Activated CD4-positive, alpha-beta T cell treated with anti-CD3 and anti-CD28 coated beads for 1 hour (primary cell): ENCODE data around the gene HYAL3.
"Not testable (repeated sequence)": the region's sequence is repeated elsewhere in the genome, so short reads cannot be mapped to it uniquely, and the experiment has no call there.

ENCODE experiments used
- DNase-seq: peaks from one replicate; pipeline ENCODE4 v3.0.0-alpha.2; 2020

The HYAL3 gene

DNA sequence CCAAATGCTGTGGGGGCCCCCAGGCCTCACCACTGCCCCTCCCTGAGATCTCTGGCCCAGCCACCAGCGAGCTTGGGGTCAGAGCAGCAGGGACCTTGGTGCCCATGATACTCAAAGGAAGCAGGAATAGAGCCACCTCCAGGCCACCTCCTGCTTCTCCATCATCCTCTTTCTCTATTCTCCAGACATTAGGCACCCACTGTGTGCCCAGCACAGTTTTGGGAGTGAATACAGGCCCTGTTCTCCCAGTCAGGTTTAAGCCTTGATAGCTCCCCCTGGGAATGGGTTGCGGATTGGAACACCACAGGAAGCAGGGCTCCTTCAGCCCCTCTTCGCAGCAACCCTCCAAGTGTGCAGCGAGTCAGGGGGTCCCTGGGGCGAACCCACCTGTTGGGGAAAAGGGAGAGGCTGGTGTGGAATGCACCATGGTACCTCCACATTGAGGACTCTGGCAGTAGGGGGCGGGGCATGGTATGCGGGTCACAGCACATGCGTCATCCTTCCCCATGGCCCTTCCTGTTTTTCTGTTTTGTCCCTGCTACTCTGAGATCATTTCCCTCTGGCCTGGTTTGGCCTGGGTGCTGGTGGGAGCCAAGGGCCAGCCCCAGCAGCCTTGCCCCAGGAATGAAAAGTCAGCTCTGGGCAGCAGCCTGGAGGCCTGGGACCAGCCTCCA lies 44.5 kb downstream of the HYAL3 start:
- no peak for DNase-seq

- no peak for DNase-seq
Observed at GRCh38 chr3:50251220-50251619, 48.0 kb downstream of the HYAL3 start.

DNA sequence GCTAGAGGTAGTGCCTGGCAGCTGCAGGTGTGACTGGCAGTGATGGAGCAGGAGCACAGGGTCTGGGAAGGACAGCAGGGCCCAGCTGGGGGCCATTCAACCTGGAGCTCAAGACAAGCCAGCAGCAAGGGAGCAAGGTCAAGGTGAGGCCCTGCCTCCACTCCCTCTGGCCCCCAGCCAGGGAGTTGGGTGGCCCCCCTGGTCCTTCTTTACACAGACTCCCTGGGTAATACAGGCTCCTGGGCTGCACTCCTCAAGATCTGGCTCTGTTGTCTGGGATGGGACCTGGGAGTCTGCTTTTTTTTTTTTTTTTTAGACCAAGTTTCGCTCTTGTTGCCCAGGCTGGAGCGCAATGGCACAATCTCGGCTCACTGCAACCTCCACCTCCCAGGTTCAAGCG lies 48.7 kb downstream of the HYAL3 start:
- no peak for DNase-seq

DNA sequence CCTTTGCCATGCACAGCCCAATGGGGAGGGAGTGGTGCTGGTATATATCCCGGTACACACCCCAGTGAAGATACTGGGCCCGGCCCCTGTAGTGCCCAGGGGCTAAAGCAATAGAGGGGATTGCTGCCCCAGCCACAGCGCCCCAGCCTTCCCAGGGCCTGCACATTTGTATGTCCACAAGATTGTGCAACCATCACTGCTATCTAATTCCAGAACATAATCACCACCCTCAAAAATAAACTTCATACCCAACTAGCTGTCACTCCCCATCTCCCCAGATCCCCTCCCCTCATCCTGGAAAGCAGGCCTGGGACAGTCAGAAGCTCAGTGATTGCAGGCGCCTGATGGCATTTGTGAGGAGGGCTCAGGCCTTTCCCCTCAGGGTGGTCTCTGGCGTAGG lies 49.7 kb downstream of the HYAL3 start:
- no peak for DNase-seq

DNA sequence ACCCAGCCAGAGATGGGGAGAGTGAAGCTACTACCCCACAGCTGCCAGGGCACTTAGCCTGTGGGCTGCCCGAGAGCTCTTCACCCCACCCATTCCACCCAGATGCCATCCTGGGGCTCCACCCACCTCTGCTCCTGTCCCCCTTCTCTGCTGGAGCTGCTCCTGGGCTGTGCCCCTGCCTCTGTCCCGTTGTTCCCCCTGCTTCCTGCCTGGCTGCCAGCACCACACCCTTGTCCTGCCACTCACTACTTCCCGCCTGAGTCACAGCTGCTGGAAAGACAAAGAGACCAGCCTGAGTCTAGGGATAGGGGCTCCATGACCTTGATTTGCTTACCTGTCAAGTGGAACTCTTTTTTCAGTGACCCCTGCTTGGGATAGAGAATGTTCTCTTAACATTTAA lies 50.8 kb downstream of the HYAL3 start:
- DNase-seq = no peak

DNA sequence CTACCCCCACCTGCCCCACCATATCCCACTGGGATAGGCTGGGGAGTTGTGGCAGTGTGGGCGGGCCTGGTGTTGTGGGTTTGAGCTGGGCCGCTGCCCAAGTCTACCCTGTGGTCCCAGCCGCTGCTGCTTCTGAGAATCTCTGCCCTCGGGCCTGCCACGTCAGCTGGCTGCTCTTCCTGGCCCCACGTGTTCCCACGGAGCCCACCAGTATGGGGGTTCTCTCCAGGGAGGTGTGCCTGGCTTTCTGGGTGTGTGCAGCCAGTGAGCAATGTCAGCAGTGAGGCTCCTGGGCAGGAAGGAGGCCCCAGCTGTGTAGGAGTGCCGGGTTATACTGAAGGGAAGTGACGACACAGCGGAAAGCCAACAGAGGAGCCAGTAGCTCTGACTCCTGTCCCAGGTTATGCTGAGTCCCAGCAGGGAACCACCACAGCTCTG lies 52.7 kb downstream of the HYAL3 start:
- DNase-seq = peak; percentile 66

- DNase-seq = peak; percentile 91
Observed at GRCh38 chr3:50245831-50246516, 53.2 kb downstream of the HYAL3 start.

- no peak for DNase-seq
Observed at GRCh38 chr3:50245251-50245745, 53.9 kb downstream of the HYAL3 start.

- DNase-seq = not testable (repeated sequence)
Observed at GRCh38 chr3:50244813-50245212, 54.4 kb downstream of the HYAL3 start.

DNA sequence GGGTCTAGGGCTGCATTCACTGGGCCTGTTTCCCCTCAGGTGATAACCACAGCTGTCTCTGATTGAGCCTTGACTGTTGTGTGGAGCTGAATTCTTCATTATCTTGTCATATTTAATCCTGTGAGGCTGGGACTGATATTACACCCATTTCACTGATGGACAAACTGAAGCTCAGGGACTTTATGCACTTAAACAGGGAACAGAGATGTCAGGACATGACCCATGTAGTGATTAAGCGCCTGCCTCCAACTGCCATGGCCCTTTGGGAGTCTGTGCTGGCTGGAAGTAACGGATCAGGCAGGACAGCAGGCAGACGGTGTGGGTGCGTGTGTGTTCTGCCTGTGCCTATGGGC lies 55.7 kb downstream of the HYAL3 start:
- no peak for DNase-seq

DNA sequence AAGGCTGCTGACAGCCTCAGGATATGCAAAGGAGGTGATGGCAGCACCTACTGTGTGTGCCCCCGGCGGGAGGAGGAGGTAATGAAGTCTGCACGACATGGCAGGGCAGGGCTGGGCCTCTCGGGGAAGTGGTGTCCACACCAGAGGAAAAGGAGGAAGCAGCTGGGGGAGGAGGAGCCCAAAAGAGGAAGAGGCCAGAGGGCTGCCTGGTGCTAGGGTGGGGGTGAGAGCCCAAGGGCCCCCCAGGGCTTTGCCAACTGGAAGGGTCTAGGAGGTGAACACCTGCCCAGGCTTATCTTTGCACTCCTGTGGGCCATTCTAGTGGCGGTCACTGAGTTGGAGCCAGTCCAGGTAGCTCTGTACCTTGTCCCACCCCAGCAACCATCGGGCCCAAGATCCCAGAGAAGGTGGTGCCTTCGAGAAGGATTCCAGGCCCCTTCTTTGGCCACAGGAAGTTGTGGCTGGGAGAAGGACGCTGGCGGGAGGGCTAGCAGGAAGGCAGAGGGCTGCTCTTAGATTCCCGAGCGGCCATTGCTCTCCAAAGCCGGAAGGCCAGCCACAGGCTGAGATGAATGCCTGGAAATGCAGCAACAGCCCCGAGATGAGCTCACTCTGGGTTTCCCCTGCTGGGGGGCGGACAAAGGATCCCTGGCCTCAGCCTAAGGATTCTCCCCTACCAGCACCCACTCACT lies 56.2 kb downstream of the HYAL3 start:
- DNase-seq = no peak
